Tibial nerve (tissue), 4 donors: ENCODE data around the gene SYT12.

ENCODE experiments used
- EP300 ChIP-seq, 2 donors: sonication (generic); formaldehyde crosslinking; IDR thresholded peaks; one replicate each; pipeline ENCODE4 v1.6.1; 2017; ENCODE audit warnings: antibody characterized with exemption in 2 of 2, mild to moderate bottlenecking in 1 of 2
- POLR2A ChIP-seq, 2 donors: fragments of 450-650 bp; IDR thresholded peaks; one replicate each; pipeline ENCODE4 v1.6.1; 2017; ENCODE audit warnings: antibody characterized with exemption in 2 of 2, mild to moderate bottlenecking in 2 of 2, moderate library complexity in 2 of 2
- TF ChIP-seq, protein P1 (sequence below), 5 experiments: fragments of 200-600 bp in 3 of 5; fragments of 450-650 bp in 2 of 5; sonication (generic) in 3 of 5; IDR thresholded peaks; one replicate each; pipeline ENCODE4 v1.5.1; 2016 to 2019; ENCODE audit warnings: antibody characterized with exemption in 5 of 5, mild to moderate bottlenecking in 3 of 5, moderate library complexity in 2 of 5

DNA sequence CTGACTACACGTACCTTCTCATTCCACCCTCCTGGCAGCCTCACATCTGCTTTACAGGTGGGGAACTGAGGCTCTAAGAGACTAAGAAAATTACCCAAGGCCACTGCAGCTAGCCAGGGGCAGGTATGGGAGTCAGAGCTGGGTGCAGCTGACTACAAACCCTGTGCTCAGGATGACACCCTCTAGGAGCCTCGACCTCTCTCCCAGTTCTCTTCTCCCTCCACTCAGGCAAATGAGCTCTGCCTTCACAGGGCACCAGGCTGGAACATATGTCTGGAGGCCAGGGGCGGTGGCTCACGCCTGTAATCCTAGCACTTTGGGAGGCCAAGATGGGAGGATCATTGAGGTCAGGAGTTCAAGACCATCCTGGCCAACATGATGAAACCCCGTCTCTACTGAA, 4.0 kb downstream of the SYT12 start:
- TF ChIP-seq POLR2A (IDR thresholded peaks at IDR 0.05) (no peak), EP300 (IDR thresholded peaks at IDR 0.05) (no peak)
- TF ChIP-seq, protein P1, sequence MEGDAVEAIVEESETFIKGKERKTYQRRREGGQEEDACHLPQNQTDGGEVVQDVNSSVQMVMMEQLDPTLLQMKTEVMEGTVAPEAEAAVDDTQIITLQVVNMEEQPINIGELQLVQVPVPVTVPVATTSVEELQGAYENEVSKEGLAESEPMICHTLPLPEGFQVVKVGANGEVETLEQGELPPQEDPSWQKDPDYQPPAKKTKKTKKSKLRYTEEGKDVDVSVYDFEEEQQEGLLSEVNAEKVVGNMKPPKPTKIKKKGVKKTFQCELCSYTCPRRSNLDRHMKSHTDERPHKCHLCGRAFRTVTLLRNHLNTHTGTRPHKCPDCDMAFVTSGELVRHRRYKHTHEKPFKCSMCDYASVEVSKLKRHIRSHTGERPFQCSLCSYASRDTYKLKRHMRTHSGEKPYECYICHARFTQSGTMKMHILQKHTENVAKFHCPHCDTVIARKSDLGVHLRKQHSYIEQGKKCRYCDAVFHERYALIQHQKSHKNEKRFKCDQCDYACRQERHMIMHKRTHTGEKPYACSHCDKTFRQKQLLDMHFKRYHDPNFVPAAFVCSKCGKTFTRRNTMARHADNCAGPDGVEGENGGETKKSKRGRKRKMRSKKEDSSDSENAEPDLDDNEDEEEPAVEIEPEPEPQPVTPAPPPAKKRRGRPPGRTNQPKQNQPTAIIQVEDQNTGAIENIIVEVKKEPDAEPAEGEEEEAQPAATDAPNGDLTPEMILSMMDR (IDR thresholded peaks at IDR 0.05), result no peak
